HUES64 (cell line): ENCODE measurements around the gene CCDC187.

Experiments
- H3K27ac ChIP-seq: 2 replicates; pipeline ENCODE4 v1.7.0; 2013; ENCODE audit warnings: low read depth, low read length, inconsistent platforms
- H3K27me3 ChIP-seq: 2 replicates; pipeline ENCODE4 v1.6.1; 2013; ENCODE audit warnings: mild to moderate bottlenecking, low read length; ENCODE audit not compliant: insufficient read depth
- H3K36me3 ChIP-seq: 2 replicates; pipeline ENCODE4 v1.6.1; 2013; ENCODE audit warnings: mild to moderate bottlenecking, low read length; ENCODE audit not compliant: insufficient read depth
- H3K4me1 ChIP-seq: 2 replicates; pipeline ENCODE4 v1.6.1; 2013; ENCODE audit warnings: mild to moderate bottlenecking, low read length, moderate library complexity; ENCODE audit not compliant: insufficient read depth
- H3K4me3 ChIP-seq: 2 replicates; pipeline ENCODE4 v1.5.1; 2013; ENCODE audit warnings: mild to moderate bottlenecking, low read length, moderate library complexity
- H3K9ac ChIP-seq: 2 replicates; pipeline ENCODE4 v1.6.1; 2013; ENCODE audit warnings: mild to moderate bottlenecking, low read depth, low read length
- H3K9me3 ChIP-seq: 2 replicates; pipeline ENCODE4 v1.6.1; 2013; ENCODE audit warnings: low read depth, low read length; ENCODE audit not compliant: insufficient read depth
- WGBS: fragments of 150-250, 120-280 bp; methylation state at CpG from one replicate; pipeline ENCODE4 v1.1.7; 2013; ENCODE audit warnings: missing lambda C conversion rate; 5-methylcytosine and 5-hydroxymethylcytosine counted together

CCDC187 gene

DNA sequence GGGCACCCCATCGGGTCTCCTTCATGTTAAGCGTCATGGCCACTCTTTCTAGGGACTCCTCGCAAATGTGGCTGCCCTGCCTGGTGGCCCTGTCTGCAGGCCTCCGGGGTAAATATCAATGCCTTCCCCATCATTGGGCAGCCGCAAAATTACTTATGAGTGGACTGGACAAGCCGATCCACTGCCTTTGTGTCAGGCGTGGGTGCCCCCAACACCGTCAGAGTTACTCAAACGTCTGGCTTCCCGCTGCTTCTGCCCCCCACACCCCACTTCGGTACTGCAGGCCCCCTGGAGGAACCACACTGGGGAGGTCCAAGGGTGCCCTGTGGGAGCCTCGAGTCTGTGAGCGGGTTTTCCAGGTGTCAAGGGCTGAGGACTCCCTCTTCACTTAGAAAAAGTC lies 102.7 kb downstream of the CCDC187 start:
- Histone ChIP-seq H3K9ac (no peak overlapping the region), H3K27me3 (peaks cover 98% of the 10 kb centered on the region), H3K27ac (no peak overlapping the region), H3K4me3 (no peak overlapping the region), H3K36me3 (no peaks in the 10 kb centered on the region), H3K4me1 (peaks cover 7% of the 10 kb centered on the region; the same call in 1 of the 2 replicates), H3K9me3 (no peaks in the 10 kb centered on the region)
- 59% methylated on average over 13 of the region's 13 CpGs for WGBS

DNA sequence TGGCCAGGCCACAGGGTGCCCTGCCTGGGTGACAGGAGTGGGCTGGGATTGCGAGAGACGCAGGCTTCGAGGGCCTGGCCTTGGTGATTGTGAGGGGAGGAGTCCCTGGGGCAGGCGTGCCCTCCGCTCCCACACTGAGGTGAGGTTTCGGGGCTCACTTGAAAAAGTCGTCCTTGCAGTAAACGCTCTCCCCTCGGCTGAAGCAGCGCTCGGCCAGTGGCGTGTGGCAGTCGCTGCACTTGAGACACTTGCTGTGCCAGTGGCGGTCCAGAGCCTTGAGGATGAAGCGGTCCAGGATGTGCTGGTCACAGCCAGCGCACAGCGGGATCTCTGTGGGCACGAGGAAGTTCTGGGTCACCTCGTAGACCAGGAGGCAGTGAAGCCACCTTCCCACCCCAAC lies 103.5 kb downstream of the CCDC187 start:
- H3K27ac ChIP-seq, result no peak overlapping the region
- H3K36me3 ChIP-seq, result no peaks in the 10 kb centered on the region
- no peak overlapping the region for H3K9ac ChIP-seq
- H3K4me1 ChIP-seq, result peaks cover 7% of the 10 kb centered on the region; the same call in 1 of the 2 replicates
- no peaks in the 10 kb centered on the region for H3K9me3 ChIP-seq
- H3K27me3 ChIP-seq, result peaks cover 98% of the 10 kb centered on the region
- no peak overlapping the region for H3K4me3 ChIP-seq
- 70% methylated on average over 19 of the region's 19 CpGs for WGBS
